ENCODE results near the gene RBM6.

- TF ChIP-seq POLR2A (IDR thresholded peaks at IDR 0.05; ENCODE audit: low read length) (no peak), GATA1 (IDR thresholded peaks at IDR 0.05; ENCODE audit: low read depth, low read length) (no peak)
Measured at GRCh38 chr3:49906073-49906743, 33.7 kb upstream of the RBM6 start.
